Nephron progenitor cell (in vitro differentiated cells): Measurements from ENCODE around the gene CCR5AS.
"Not testable (repeated sequence)": the region's sequence is repeated elsewhere in the genome, so short reads cannot be mapped to it uniquely, and the experiment has no call there.

ENCODE experiments used
- DNase-seq: peaks from one replicate; pipeline ENCODE4 v3.0.0; 2021
- H3K27ac Mint-ChIP-seq: 2 replicates; pipeline ENCODE4 v1.8.0; 2021; ENCODE audit warnings: mild to moderate bottlenecking, moderate library complexity, mixed read lengths
- H3K27me3 Mint-ChIP-seq: 2 replicates; pipeline ENCODE4 v1.8.0; 2021; ENCODE audit warnings: mild to moderate bottlenecking, low read depth, mixed read lengths; ENCODE audit not compliant: poor library complexity
- H3K36me3 Mint-ChIP-seq: 2 replicates; pipeline ENCODE4 v1.8.0; 2021; ENCODE audit warnings: low read depth, mixed read lengths
- H3K4me1 Mint-ChIP-seq: 2 replicates; pipeline ENCODE4 v1.8.0; 2021; ENCODE audit warnings: mixed read lengths
- H3K4me3 Mint-ChIP-seq: 2 replicates; pipeline ENCODE4 v1.8.0; 2021; ENCODE audit warnings: mild to moderate bottlenecking, moderate library complexity, mixed read lengths
- H3K9me3 Mint-ChIP-seq: 2 replicates; pipeline ENCODE4 v1.8.0; 2021; ENCODE audit warnings: mild to moderate bottlenecking, moderate library complexity, mixed read lengths
- CTCF ChIP-seq: fragments of 200-600 bp; sonication (generic); IDR thresholded peaks from 2 replicates; pipeline ENCODE4 v1.5.0; 2021; ENCODE audit warnings: antibody characterized with exemption

Gene CCR5AS

GRCh38 chr3:46393011-46393410 is 13.9 kb downstream of the CCR5AS start:
- H3K4me1 Mint-ChIP-seq, result no peaks in the 10 kb centered on the region
- no peak for DNase-seq
- H3K27ac Mint-ChIP-seq, result no peak overlapping the region
- TF ChIP-seq CTCF, result no peak
- no peaks in the 10 kb centered on the region for H3K9me3 Mint-ChIP-seq
- H3K36me3 Mint-ChIP-seq, result no peaks in the 10 kb centered on the region
- peaks cover 6% of the 10 kb centered on the region for H3K27me3 Mint-ChIP-seq
- no peak overlapping the region for H3K4me3 Mint-ChIP-seq

GRCh38 chr3:46391526-46391925 is 15.3 kb downstream of the CCR5AS start:
- not testable (repeated sequence) for H3K27ac Mint-ChIP-seq, H3K4me3 Mint-ChIP-seq, H3K36me3 Mint-ChIP-seq, DNase-seq, H3K4me1 Mint-ChIP-seq, H3K27me3 Mint-ChIP-seq, H3K9me3 Mint-ChIP-seq

DNA sequence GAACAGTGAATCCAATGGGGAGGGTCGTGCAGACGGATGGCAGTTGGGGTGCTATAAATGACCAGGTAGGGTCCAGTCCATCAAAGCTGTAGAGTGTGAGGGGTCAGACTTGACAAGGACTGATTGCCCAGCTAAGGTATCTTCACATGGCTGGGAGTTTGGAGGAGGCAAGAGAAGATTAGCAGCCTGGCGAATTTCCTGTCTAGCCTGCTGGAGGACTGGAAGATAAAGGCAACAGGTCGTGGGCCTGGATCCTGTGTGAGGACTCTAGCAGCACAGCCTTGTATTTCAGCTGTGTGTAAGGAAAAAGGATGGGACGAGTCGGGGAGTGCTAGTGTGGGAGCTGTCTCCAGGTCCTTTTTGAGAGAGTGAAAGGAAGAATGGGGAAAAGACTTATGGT is 17.6 kb downstream of the CCR5AS start:
- DNase-seq, result no peak
- Mint-ChIP-seq H3K4me3 (no peak overlapping the region), H3K36me3 (no peaks in the 10 kb centered on the region), H3K4me1 (no peaks in the 10 kb centered on the region), H3K9me3 (peaks cover 3% of the 10 kb centered on the region), H3K27ac (no peak overlapping the region), H3K27me3 (peaks cover 4% of the 10 kb centered on the region)
- TF ChIP-seq CTCF, result no peak

GRCh38 chr3:46388847-46389246 is 18.0 kb downstream of the CCR5AS start:
- H3K4me1 Mint-ChIP-seq, H3K4me3 Mint-ChIP-seq, H3K27me3 Mint-ChIP-seq: not testable (repeated sequence)

GRCh38 chr3:46386205-46386604 is 20.7 kb downstream of the CCR5AS start:
- Mint-ChIP-seq H3K27ac (no peak overlapping the region), H3K27me3 (peaks cover 9% of the 10 kb centered on the region), H3K9me3 (peaks cover 3% of the 10 kb centered on the region), H3K4me1 (no peaks in the 10 kb centered on the region), H3K4me3 (no peak overlapping the region), H3K36me3 (no peaks in the 10 kb centered on the region)
- no peak for DNase-seq
- no peak for TF ChIP-seq CTCF

More at GRCh38 chr3:46388847-46389246, 18.0 kb downstream of the CCR5AS start:
- not testable (repeated sequence) for H3K9me3 Mint-ChIP-seq, DNase-seq, H3K36me3 Mint-ChIP-seq, H3K27ac Mint-ChIP-seq

DNA sequence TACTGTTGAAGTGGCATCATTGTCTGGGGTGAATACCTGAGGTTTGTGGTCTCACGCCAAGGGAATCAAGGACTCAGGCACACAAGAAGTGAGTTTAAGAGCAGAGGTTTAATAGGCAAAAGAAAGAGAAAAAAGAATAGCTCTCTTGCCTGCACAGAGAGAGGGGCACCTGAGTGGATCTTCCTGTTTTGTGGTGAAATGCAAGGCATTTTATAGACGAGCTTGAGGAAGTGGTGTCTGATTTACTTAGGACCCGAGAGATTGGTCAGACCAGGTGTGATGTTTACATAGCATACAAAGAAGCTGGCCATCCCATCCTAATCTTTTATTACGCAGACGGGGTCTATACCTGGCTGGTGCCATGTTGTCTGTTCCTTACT is 22.9 kb downstream of the CCR5AS start:
- Mint-ChIP-seq H3K27ac (no peak overlapping the region), H3K9me3 (peaks cover 3% of the 10 kb centered on the region), H3K4me1 (no peaks in the 10 kb centered on the region), H3K36me3 (no peaks in the 10 kb centered on the region), H3K4me3 (no peak overlapping the region), H3K27me3 (peaks cover 11% of the 10 kb centered on the region)
- no peak for TF ChIP-seq CTCF
- no peak for DNase-seq

GRCh38 chr3:46383211-46383950 is 23.5 kb downstream of the CCR5AS start:
- Mint-ChIP-seq H3K36me3 (no peaks in the 10 kb centered on the region), H3K27me3 (peaks cover 11% of the 10 kb centered on the region), H3K4me3 (no peak overlapping the region), H3K9me3 (peaks cover 3% of the 10 kb centered on the region), H3K27ac (no peak overlapping the region), H3K4me1 (no peaks in the 10 kb centered on the region)
- no peak for DNase-seq
- TF ChIP-seq CTCF, result no peak
